HCT116 (cell line): Measurements from ENCODE around the gene FLT3LG. TPM values are rescaled to one million over a fixed set of nuclear protein-coding genes. Genes with fewer than 3 reads are reported as not detected.

Experiments used
- ATAC-seq: fragments of 200-7000 bp; cut with Tn5 transposase; 2 replicates; pipeline ENCODE4 v1.9.1; 2020; ENCODE audit warnings: mild to moderate bottlenecking, moderate library complexity
- BruUV-seq: library from RNA; stranded (reverse); fragments of 400-500 nt; replicated peaks from 2 replicates; lab custom pipeline; 2021; lab: Mats Ljungman, UMichigan
- CTCF ChIA-PET: fragments of 300-600 bp; sonication (Branson Sonifier 250); formaldehyde crosslinking; loops from one replicate; lab custom pipeline; 2021; ENCODE audit warnings: antibody characterized with exemption; lab: Charles Lee
- POLR2A ChIA-PET: fragments of 300-600, 350-600 bp; sonication (Branson Sonifier 250); formaldehyde crosslinking; loops from one replicate; lab custom pipeline; 2021; ENCODE audit warnings: antibody characterized with exemption; lab: Charles Lee
- RAD21 ChIA-PET, 2 experiments: fragments of 300-600 bp; sonication (Branson Sonifier 250); formaldehyde crosslinking; loops; one replicate each; lab custom pipeline; 2023; ENCODE audit warnings: low total read pairs in 2 of 2; ENCODE audit not compliant: uncharacterized antibody in 2 of 2, unreplicated experiment in 2 of 2, low non-redundant PET in 1 of 2; lab: Charles Lee
- DNase-seq: peaks from one replicate; pipeline ENCODE4 v3.0.0-alpha.2; 2010; ENCODE audit warnings: low read depth, low spot score
- H2AFZ ChIP-seq: fragments of 200-600 bp; shearing (Covaris generic), sonication (generic); 2 replicates; pipeline ENCODE4 v1.6.1; 2017; ENCODE audit warnings: low read depth, mixed run types, mixed read lengths, antibody characterized with exemption, low read length; ENCODE audit not compliant: poor library complexity, severe bottlenecking
- H3K27ac ChIP-seq: 2 replicates; pipeline ENCODE4 v1.5.1; 2012; ENCODE audit warnings: low read depth, low read length
- H3K27me3 ChIP-seq: fragments of 200-600 bp; sonication (generic); 2 replicates; pipeline ENCODE4 v1.6.1; 2016; ENCODE audit warnings: mixed run types, low read length, mixed read lengths; ENCODE audit not compliant: insufficient read depth
- H3K36me3 ChIP-seq, 2 experiments: fragments of 200-500 bp in 1 of 2; fragments of 200-600 bp in 1 of 2; sonication (Bioruptor generic) in 1 of 2; sonication (generic) in 1 of 2; 2 replicates each; pipeline versions ENCODE4 v1.5.1 to v1.6.1; 2014 to 2016; ENCODE audit warnings: low read length in 2 of 2, inconsistent platforms in 1 of 2, mixed read lengths in 1 of 2, mixed run types in 1 of 2; ENCODE audit not compliant: insufficient read depth in 2 of 2, control insufficient read depth in 1 of 2
- H3K4me1 ChIP-seq, 2 experiments: fragments of 200-600 bp in 1 of 2; sonication (generic) in 1 of 2; 2 replicates each; pipeline versions ENCODE4 v1.5.1 to v1.6.1; 2012 to 2017; ENCODE audit warnings: low read length in 2 of 2, inconsistent platforms in 1 of 2, mild to moderate bottlenecking in 1 of 2, mixed read lengths in 1 of 2, mixed run types in 1 of 2, moderate library complexity in 1 of 2; ENCODE audit not compliant: insufficient read depth in 2 of 2, control insufficient read depth in 1 of 2
- H3K4me2 ChIP-seq: fragments of 200-600 bp; sonication (generic); 2 replicates; pipeline ENCODE4 v1.6.1; 2017; ENCODE audit warnings: mixed run types, low read length, mixed read lengths
- H3K4me3 ChIP-seq, 2 experiments: fragments of 200-600 bp in 1 of 2; sonication (generic) in 1 of 2; replicated peaks in 1 of 2; 2 replicates each; pipeline ENCODE4 v1.5.1; 2011 to 2016; ENCODE audit warnings: low read length in 2 of 2, control low read depth in 1 of 2, low read depth in 1 of 2, mild to moderate bottlenecking in 1 of 2, mixed read lengths in 1 of 2, mixed run types in 1 of 2
- H3K79me2 ChIP-seq: fragments of 200-600 bp; sonication (generic); 2 replicates; pipeline ENCODE4 v1.6.1; 2017; ENCODE audit warnings: mild to moderate bottlenecking, mixed run types, low read length, moderate library complexity, mixed read lengths; ENCODE audit not compliant: insufficient read depth
- H3K9ac ChIP-seq: fragments of 200-600 bp; sonication (generic); 2 replicates; pipeline ENCODE4 v1.6.1; 2016; ENCODE audit warnings: low read length, mixed read lengths
- H3K9me2 ChIP-seq: fragments of 200-600 bp; sonication (generic), shearing (Covaris generic); 2 replicates; pipeline ENCODE4 v1.6.1; 2017; ENCODE audit warnings: mixed run types, mild to moderate bottlenecking, moderate library complexity; ENCODE audit not compliant: insufficient read depth
- H3K9me3 ChIP-seq, 2 experiments: fragments of 200-500 bp in 1 of 2; fragments of 200-600 bp in 1 of 2; sonication (Bioruptor generic) in 1 of 2; sonication (generic) in 1 of 2; 2 replicates each; pipeline ENCODE4 v1.6.1; 2014 to 2017; ENCODE audit warnings: low read length in 2 of 2, mixed read lengths in 2 of 2, inconsistent platforms in 1 of 2, low read depth in 1 of 2, mild to moderate bottlenecking in 1 of 2, mixed run types in 1 of 2, moderate library complexity in 1 of 2; ENCODE audit not compliant: control insufficient read depth in 1 of 2, insufficient read depth in 1 of 2
- H4K20me1 ChIP-seq: fragments of 200-600 bp; sonication (generic), shearing (Covaris generic); 2 replicates; pipeline ENCODE4 v1.6.1; 2017; ENCODE audit warnings: mixed run types, mild to moderate bottlenecking, moderate library complexity; ENCODE audit not compliant: insufficient read depth
- ATF3 ChIP-seq: IDR thresholded peaks from 2 replicates; pipeline ENCODE4 v1.6.1; 2012
- CBX3 ChIP-seq: IDR thresholded peaks from 2 replicates; pipeline ENCODE4 v1.6.1; 2012; ENCODE audit warnings: low read depth
- CEBPB ChIP-seq: IDR thresholded peaks from 2 replicates; pipeline ENCODE4 v1.6.1; 2012; ENCODE audit warnings: low read depth
- CTCF ChIP-seq, 3 experiments: fragments of 200-600 bp in 1 of 3; sonication (generic) in 1 of 3; IDR thresholded peaks in 2 of 3; conservative IDR thresholded peaks in 1 of 3; 2 replicates each; pipeline ENCODE4 v1.5.1; 2012 to 2017; ENCODE audit warnings: low read depth in 2 of 3, low read length in 2 of 3, antibody characterized with exemption in 1 of 3, borderline replicate concordance in 1 of 3, control low read depth in 1 of 3, mild to moderate bottlenecking in 1 of 3, mixed read lengths in 1 of 3, mixed run types in 1 of 3, moderate library complexity in 1 of 3; ENCODE audit not compliant: insufficient read depth in 1 of 3
- EGR1 ChIP-seq: IDR thresholded peaks from 2 replicates; pipeline ENCODE4 v1.6.1; 2012; ENCODE audit warnings: low read depth
- EZH2 ChIP-seq: fragments of 200-600 bp; sonication (generic); IDR thresholded peaks from 2 replicates; pipeline ENCODE4 v1.6.1; 2017; ENCODE audit warnings: antibody characterized with exemption, mixed run types
- FOSL1 ChIP-seq: IDR thresholded peaks from 2 replicates; pipeline ENCODE4 v1.6.1; 2012; ENCODE audit warnings: low read depth
- POLR2A ChIP-seq: IDR thresholded peaks from 2 replicates; pipeline ENCODE4 v1.7.0; 2011; ENCODE audit warnings: borderline replicate concordance; ENCODE audit not compliant: insufficient read depth, insufficient read length; ENCODE audit errors: extremely low read depth
- POLR2AphosphoS5 ChIP-seq: IDR thresholded peaks from 2 replicates; pipeline ENCODE4 v1.6.1; 2011; ENCODE audit warnings: mild to moderate bottlenecking, low read depth, low read length, moderate library complexity
- SIN3A ChIP-seq: IDR thresholded peaks from 2 replicates; pipeline ENCODE4 v1.6.1; 2012; ENCODE audit warnings: low read depth
- SP1 ChIP-seq: IDR thresholded peaks from 2 replicates; pipeline ENCODE4 v1.6.1; 2012; ENCODE audit warnings: low read depth
- TCF7L2 ChIP-seq: IDR thresholded peaks from 2 replicates; pipeline ENCODE4 v1.7.0; 2011; ENCODE audit warnings: borderline replicate concordance, inconsistent platforms; ENCODE audit not compliant: insufficient read depth, insufficient read length; ENCODE audit errors: extremely low read depth
- ZBTB33 ChIP-seq: IDR thresholded peaks from 2 replicates; pipeline ENCODE4 v1.6.1; 2011; ENCODE audit warnings: mild to moderate bottlenecking, low read length, moderate library complexity; ENCODE audit not compliant: insufficient replicate concordance; ENCODE audit errors: extremely low read depth
- ZFX ChIP-seq: fragments of 450-650 bp; IDR thresholded peaks from 2 replicates; pipeline ENCODE4 v1.6.1; 2017
- intact Hi-C: fragments of 100-400 bp; cut with micrococcal nuclease; formaldehyde crosslinking; loops from 2 replicates; pipeline ENCODE4 v1.10.0; 2022
- total RNA-seq: library from RNA; stranded (reverse); gene quantifications from one replicate; pipeline ENCODE4 v1.2.1, GENCODE V29; 2021; ENCODE audit not compliant: unreplicated experiment

The FLT3LG gene
- total RNA-seq, 1 experiment from 2014 or later = 3.8 TPM

DNA sequence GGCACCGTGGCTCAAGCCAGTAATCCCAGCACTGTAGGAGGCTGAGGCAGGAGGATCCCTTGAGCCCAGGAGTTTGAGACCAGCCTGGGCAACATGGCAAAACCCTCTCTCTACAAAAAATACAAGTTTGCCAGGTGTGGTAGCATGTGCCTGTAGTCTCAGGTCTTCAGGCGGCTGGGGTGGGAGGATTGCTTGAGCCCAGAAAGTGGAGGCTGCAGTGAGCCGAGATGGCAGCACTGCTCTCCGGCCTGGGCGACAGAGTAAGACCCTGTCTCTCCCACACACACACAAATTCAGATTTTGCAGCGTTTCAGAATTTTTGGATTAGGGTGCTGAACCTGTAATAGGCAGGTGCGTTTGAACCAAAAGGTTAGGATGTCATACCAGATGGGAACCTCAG, 24.5 kb downstream of the FLT3LG start (continued):
- TF ChIP-seq CTCF (IDR thresholded peaks at IDR 0.05 in 2 of 3, conservative IDR thresholded peaks at IDR 0.05 in 1 of 3; ENCODE audit: borderline replicate concordance in 1 of 3, insufficient read depth in 1 of 3, low read depth in 2 of 3, low read length in 2 of 3) = no peak
- TF ChIP-seq SIN3A = no peak

DNA sequence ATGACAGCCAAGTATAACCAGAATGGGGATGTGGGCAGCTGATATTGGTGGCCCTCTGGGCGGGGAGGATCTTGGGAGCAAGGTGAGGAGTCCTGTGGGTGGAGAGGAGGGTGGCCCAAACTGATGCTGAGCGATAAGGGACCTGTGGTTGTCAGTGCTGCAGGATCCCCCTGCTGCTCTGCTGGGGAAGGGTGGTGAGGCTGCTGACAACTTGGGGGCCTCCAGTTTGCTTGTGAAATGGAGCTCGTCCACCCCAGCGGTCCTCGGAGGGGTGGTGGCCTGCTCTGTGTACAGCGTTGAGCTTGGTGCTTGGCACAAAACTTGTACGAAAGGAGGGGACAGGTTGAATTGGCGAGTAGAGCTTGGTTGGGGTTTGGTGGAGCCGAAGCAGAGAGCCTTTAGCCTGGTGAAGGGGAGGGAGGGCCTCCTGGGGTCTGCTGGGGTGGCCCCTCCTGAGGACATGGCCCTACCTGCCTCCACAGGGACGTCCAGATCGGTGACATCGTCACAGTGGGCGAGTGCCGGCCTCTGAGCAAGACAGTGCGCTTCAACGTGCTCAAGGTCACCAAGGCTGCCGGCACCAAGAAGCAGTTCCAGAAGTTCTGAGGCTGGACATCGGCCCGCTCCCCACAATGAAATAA, 25.1 kb downstream of the FLT3LG start:
- ChIA-PET POLR2A (interaction anchor here (0.5 kb wide), 1 partner anchor 37 kb away, joined by 3 read pairs; no protein-coding TSS in a partner anchor), RAD21 (no interaction called here), CTCF (no interaction called here)
- BruUV-seq = no TSS peak
- DNase-seq (no peak), ATAC-seq (no peak)
- no peaks in the 10 kb centered on the region for H3K9me2 ChIP-seq
- no peaks in the 10 kb centered on the region for H3K9me3 ChIP-seq
- intact Hi-C loops = no loop called here
- no peak overlapping the region for H3K4me2 ChIP-seq
- H2AFZ ChIP-seq = no peak overlapping the region
- H3K27me3 ChIP-seq = no peaks in the 10 kb centered on the region
- peaks cover 13 to 28% of the 10 kb centered on the region in 2 experiments for H3K36me3 ChIP-seq
- peaks cover 33% of the 10 kb centered on the region for H3K79me2 ChIP-seq
- H3K27ac ChIP-seq = peak overlapping the region; percentile 40; the same call in 1 of the 2 replicates
- H3K9ac ChIP-seq = 0 out of 2 replicates have a peak overlapping the region, but pooled peaks have one; percentile 14
- H3K4me1 ChIP-seq = peaks cover 18 to 53% of the 10 kb centered on the region in 2 experiments
- H3K4me3 ChIP-seq = no peak overlapping the region
- H4K20me1 ChIP-seq = peaks cover 14% of the 10 kb centered on the region; the same call in 1 of the 2 replicates
- TF ChIP-seq SP1 (no peak), FOSL1 (no peak), POLR2A (no peak), POLR2AphosphoS5 (no peak), ZFX (no peak), CEBPB (no peak), CTCF (IDR thresholded peaks at IDR 0.05 in 2 of 3, conservative IDR thresholded peaks at IDR 0.05 in 1 of 3; ENCODE audit: borderline replicate concordance in 1 of 3, insufficient read depth in 1 of 3, low read depth in 2 of 3, low read length in 2 of 3) (no peak), EGR1 (no peak), EZH2 (no peak), CBX3 (no peak), TCF7L2 (no peak), ATF3 (no peak), ZBTB33 (no peak)
